ENCODE measurements around the gene F3. TPM values are rescaled to one million over a fixed set of nuclear protein-coding genes. Genes with fewer than 3 reads are reported as not detected.

F3 gene
- total RNA-seq, 1 donor from 2014 or later = 152 TPM

DNA sequence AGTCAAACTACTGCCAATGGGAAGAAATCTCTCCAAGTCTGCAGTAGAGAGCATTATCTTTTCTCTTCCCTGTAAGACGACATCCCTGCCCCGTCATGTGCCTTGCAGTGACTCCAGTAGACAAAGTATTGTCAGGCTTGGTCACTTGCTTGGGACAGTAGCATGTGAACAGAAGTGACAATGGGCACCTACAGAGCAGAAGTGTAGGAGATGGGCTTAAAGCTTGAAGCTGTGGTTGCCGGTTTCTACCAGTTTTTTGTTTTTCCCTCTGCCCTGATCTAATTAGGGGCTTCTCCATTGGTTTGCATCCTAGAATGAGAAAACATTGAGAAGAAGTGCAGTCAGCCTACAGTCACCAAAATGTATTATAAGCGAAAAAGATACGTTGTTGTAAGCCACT lies 12.7 kb downstream of the F3 start:
- TF ChIP-seq, protein P1, sequence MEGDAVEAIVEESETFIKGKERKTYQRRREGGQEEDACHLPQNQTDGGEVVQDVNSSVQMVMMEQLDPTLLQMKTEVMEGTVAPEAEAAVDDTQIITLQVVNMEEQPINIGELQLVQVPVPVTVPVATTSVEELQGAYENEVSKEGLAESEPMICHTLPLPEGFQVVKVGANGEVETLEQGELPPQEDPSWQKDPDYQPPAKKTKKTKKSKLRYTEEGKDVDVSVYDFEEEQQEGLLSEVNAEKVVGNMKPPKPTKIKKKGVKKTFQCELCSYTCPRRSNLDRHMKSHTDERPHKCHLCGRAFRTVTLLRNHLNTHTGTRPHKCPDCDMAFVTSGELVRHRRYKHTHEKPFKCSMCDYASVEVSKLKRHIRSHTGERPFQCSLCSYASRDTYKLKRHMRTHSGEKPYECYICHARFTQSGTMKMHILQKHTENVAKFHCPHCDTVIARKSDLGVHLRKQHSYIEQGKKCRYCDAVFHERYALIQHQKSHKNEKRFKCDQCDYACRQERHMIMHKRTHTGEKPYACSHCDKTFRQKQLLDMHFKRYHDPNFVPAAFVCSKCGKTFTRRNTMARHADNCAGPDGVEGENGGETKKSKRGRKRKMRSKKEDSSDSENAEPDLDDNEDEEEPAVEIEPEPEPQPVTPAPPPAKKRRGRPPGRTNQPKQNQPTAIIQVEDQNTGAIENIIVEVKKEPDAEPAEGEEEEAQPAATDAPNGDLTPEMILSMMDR (IDR thresholded peaks at IDR 0.05; ENCODE audit: insufficient read depth, low read length, poor library complexity, severe bottlenecking) = no peak
- peaks cover 2% of the 10 kb centered on the region for H3K36me3 ChIP-seq (ENCODE audit: control insufficient read depth, insufficient read depth, low read length)
- no peaks in the 10 kb centered on the region for H3K27me3 ChIP-seq (ENCODE audit: control insufficient read depth, insufficient read depth, low read length)
- H3K4me3 ChIP-seq (ENCODE audit: low read depth, low read length) = no peak overlapping the region
- no peak for DNase-seq (ENCODE audit: low read depth)

DNA sequence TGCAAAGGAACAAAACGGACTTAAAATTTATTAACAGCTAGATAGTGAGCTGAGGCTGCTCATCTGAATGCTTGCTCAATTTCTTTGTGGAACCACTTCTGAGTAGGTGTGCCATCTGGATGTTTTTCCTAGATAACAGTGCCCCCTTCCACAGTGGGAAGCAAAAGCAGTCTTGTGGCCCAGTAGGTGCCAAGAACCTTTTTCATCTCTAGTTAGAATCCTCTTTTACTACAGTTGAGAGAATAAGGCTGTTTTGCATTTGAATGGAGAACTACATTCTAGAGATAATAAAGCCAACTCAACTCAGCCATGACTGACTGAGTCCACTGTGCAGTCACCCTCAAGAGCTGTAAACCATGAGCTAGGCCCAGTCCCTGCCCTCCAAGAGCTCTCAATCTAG lies 13.3 kb downstream of the F3 start:
- DNase-seq (ENCODE audit: low read depth) = no peak
- TF ChIP-seq, protein P1 (IDR thresholded peaks at IDR 0.05; ENCODE audit: insufficient read depth, low read length, poor library complexity, severe bottlenecking) = no peak
- Histone ChIP-seq H3K27me3 (ENCODE audit: control insufficient read depth, insufficient read depth, low read length) (no peaks in the 10 kb centered on the region), H3K36me3 (ENCODE audit: control insufficient read depth, insufficient read depth, low read length) (peaks cover 2% of the 10 kb centered on the region), H3K4me3 (ENCODE audit: low read depth, low read length) (no peak overlapping the region)

DNA sequence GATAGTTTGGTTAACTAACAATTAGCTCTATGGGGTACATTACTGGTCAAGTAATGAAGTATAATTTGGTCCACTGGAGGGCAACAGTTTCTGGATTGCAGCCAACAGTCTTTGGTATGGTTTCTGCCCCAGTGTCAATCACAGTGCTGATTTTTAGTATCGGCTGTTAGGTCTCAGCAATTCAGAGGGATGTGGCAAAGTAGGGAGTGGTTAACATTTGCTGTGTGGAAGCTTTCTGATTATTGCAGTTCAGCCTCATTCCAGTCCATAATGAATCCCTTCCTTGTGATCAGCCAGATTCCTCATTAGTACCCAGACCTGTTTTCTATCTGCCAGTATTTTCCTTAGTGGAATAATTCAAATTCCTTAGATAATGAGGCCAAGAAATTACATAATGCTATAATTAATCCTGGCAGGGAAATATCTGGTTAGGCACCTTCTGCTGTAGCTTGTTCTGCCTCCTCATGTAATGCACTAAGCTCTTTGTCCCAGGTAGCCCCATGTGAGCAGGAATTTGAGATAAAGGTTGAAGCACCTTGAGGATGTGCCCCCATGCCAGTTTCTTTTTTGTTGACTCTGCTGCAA lies 14.0 kb downstream of the F3 start:
- H3K4me3 ChIP-seq (ENCODE audit: low read depth, low read length) = no peak overlapping the region
- H3K27me3 ChIP-seq (ENCODE audit: control insufficient read depth, insufficient read depth, low read length) = no peaks in the 10 kb centered on the region
- peaks cover 2% of the 10 kb centered on the region for H3K36me3 ChIP-seq (ENCODE audit: control insufficient read depth, insufficient read depth, low read length)
- DNase-seq (ENCODE audit: low read depth) = no peak
- TF ChIP-seq, protein P1 (IDR thresholded peaks at IDR 0.05; ENCODE audit: insufficient read depth, low read length, poor library complexity, severe bottlenecking) = no peak

DNA sequence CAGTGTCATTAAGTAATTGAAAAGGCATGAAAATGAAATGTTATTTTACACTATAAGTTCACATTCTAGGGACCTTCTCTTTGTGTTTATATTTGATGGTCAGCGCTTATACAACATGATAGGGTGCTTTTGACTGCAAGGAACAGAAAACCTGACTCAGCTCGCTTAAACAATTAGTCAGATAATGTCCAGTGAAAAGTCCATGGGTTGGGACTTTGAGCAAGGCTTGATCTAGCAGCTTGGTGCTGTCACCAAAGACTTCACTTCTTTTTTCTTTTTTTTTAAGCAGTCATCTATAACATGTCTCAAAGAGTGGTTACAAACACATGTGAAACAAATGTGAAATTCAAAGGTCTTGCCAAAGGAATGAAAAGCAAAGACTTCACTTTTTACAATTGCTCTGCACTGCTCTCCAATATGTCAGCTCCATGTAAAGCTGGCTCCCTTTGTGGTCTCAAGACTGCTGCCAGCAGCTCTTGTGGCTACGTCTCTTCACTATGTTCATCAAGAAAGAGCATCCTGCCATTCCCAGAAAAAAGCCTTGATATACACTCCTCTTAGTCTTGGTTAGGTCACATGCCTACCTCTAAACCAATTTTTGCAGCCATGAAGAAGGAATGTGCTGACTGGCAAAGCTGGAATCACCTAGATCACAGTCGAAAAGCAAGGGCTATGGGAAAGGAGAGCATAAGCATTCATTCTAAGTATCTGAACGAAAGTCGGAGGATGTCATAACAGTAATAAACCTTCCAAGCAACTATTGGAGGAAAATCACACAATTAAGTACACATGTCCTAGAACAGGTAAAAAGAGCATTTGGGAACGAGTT lies 15.2 kb downstream of the F3 start:
- no peak for DNase-seq (ENCODE audit: low read depth)
- Histone ChIP-seq H3K4me3 (ENCODE audit: low read depth, low read length) (no peak overlapping the region), H3K36me3 (ENCODE audit: control insufficient read depth, insufficient read depth, low read length) (no peaks in the 10 kb centered on the region), H3K27me3 (ENCODE audit: control insufficient read depth, insufficient read depth, low read length) (no peaks in the 10 kb centered on the region)
- TF ChIP-seq, protein P1 (IDR thresholded peaks at IDR 0.05; ENCODE audit: insufficient read depth, low read length, poor library complexity, severe bottlenecking) = no peak

DNA sequence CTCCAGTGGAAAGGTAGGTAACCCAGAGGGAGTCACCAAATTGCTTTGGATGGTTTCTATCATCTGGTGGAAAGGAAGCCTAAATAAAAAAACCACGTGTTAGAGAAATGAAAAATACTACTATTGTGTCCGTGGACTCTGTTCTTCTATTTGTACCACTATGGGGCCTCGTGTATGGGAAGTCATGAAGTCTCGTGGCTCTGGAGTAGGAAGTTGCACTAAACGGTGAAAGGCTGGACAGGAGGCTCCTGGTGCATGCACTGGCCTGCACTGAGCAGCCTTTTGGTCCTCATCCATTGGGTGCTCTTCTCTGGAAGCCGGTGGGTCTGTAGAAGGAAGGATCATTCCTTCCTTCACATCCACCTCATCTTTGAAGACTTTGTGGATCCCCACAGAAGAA lies 17.0 kb downstream of the F3 start:
- H3K36me3 ChIP-seq (ENCODE audit: control insufficient read depth, insufficient read depth, low read length) = no peaks in the 10 kb centered on the region
- TF ChIP-seq, protein P1 (IDR thresholded peaks at IDR 0.05; ENCODE audit: insufficient read depth, low read length, poor library complexity, severe bottlenecking) = no peak
- no peaks in the 10 kb centered on the region for H3K27me3 ChIP-seq (ENCODE audit: control insufficient read depth, insufficient read depth, low read length)
- H3K4me3 ChIP-seq (ENCODE audit: low read depth, low read length) = no peak overlapping the region
- no peak for DNase-seq (ENCODE audit: low read depth)

All from kidney epithelial cell (primary cell).